Activated T-helper 1 cell treated with Interleukin-2 at 50 U/mL for 16 hours (primary cell): ENCODE measurements around the gene CPHXL.
A peak's percentile ranks its signal among the peaks of the same experiment; 100 is the strongest.

Experiments used
- DNase-seq: peaks from one replicate; pipeline ENCODE4 v3.0.0-alpha.2; 2020; ENCODE audit warnings: low read depth

CPHXL gene

DNA sequence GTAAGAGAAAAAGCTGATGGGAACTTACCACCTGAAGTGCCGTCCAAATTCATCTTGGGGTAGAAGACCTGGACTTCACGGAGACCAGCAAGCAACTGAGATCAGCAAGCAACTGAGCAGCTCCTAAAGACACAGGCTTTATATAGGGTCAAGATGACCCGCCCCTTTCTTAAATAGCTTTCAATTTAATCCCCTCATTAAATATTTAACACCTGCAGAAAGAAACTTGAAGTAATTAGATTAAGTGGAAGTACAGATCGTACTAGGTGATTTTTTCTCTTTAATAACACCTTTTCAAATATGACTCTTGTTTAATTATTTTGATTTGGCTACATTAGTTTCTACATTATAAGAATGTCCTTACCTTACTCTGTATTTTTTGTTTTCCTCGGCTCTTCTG is at the start of gene CPHXL:
Gene CPHXL (minus strand): TSS at position 101 of the 400 bp plus-strand sequence. CDS start 48 bp downstream, at position 53.
- DNase-seq: no peak

GRCh38 chr16:75774197-75774596 is 47.9 kb upstream of the CPHXL start:
- no peak for DNase-seq

- no peak for DNase-seq
These were observed 43.8 kb upstream of the CPHXL start for GRCh38 chr16:75770051-75770450.

DNA sequence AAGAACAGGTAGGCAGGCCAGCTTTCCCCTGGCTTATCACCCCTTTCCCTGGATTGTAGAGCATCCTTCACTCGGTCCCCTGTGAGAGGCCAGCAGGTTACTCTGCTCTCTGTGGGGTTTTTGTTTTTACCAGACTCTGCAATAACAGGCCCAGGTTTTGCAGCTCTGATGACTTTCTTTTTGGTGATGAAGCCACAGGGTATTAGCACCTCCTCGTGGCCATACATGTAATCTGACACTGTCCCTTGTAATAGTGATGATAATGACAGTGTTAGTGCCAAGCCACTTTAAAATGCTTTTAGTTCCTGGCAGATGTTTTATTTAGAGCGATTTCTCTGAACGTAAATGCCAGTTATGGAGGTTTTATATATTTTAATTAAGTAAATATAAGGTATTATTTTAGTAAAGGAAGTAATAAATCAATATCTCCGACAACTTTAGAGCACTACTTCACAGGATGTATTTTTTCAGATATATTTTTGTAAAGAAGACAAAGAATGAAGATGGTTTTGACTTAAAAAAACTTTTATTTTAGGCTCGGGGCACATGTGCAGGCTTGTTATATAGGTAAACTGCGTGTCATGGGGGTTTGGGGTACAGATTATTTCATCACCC is 38.0 kb upstream of the CPHXL start:
- peak; percentile 24 for DNase-seq

DNA sequence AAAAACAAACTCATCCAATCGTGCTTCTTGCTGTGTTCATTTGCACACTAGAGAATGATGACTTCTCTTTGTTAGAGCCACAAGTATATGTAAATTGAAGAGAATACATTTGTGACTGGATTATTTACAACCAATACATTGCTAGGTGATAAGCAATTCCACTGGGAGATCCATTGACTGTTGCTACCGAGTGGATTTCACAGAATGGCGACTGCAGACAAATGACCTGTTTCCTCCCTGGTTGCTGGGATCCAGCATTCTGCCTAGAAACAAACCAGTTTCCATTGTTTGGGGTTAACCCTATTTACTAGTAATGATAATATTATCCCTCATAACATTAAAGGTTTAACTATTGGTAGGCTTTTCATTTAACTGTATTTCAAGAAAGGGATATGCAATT is 36.9 kb upstream of the CPHXL start:
- no peak for DNase-seq

DNA sequence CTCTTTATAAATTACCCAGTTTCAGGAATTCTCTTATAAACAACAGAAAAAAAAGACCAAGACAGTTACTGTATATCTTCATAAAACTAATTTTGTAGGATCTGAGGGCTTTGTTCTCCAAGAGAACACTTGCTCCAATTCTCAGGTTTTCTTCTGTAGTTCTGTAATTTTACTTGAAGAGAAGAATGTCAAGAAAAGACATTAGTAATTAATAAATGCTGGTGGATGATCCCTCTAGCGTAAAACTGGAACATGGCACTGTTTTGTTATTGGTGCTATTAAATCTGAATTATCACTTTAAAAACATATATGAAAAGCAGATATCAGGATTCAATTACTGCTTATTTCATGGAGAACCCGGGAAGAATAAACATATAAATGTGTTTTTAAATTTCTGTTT is 36.5 kb upstream of the CPHXL start:
- no peak for DNase-seq

GRCh38 chr16:75761108-75761507 is 34.8 kb upstream of the CPHXL start:
- no peak for DNase-seq

DNA sequence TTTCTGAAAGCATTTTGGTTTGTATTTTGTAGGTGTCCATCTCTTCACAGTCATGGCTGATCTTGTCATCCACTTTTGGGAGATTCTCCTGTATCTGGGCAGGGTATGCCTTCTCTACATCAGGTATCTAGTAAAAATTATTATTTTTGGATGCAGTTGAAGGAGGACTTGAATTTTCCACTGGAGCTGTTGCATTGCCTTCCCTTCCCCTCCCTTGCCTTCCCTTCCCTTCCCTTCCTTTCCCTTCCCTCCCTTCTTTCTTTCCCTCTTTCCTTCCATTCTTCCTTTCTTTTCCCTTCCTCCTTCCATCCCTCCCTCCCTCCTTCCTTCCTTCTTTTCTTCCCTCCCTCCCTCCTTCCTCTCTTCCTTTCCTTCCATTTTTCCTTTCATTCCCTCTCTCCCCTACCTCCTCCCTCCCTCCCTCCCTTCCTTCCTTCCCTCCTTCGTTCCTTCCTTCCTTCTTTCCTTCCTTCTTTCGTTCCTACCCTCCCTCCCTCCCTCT is 33.8 kb upstream of the CPHXL start:
- DNase-seq: no peak

- no peak for DNase-seq
These were observed 31.9 kb upstream of the CPHXL start for GRCh38 chr16:75758215-75758614.

GRCh38 chr16:75754141-75754540 is 27.9 kb upstream of the CPHXL start:
- DNase-seq: no peak

DNA sequence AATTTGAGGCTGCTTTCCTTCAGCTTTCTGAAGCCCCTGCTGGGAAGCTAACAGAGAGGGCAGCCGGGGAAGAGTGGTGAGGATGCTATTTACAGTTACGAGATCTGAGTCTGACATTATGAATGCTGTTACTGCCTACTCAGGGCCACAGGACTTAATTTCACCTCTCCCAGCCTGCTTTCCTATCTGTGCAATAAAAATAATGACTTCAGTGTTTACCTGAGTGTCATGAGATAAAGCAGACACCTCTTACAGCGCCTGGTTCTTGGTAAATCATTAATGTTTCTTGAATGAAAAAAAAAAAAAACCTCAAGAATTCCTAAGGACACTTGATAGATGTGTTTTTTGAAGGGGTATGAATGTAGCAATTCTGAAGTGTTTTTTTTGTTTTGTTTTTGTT is 24.2 kb upstream of the CPHXL start:
- no peak for DNase-seq

- DNase-seq: no peak
These were observed 20.1 kb upstream of the CPHXL start for GRCh38 chr16:75746359-75746758.

DNA sequence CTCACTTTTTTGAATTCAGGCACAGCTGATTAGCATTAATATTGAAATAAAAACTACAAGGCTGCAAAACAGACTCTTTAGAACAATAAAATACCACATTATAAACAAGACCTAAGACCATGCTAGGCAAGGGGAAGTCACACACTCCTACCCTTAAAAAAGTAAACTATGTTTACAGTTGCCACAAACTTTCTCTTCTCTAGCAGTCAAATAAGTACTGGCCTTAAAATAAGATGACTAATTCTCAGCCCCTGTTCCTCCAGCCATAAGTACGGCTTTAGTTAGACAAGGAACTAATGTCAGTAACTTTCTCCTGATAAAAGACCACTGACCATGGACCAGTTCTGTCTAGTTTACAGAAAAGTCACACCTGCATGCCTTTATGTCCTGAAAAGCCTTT is 19.5 kb upstream of the CPHXL start:
- no peak for DNase-seq

- DNase-seq: no peak
These were observed 19.0 kb upstream of the CPHXL start for GRCh38 chr16:75745242-75745641.

- DNase-seq: no peak
These were observed 16.2 kb upstream of the CPHXL start for GRCh38 chr16:75742424-75743047.

DNA sequence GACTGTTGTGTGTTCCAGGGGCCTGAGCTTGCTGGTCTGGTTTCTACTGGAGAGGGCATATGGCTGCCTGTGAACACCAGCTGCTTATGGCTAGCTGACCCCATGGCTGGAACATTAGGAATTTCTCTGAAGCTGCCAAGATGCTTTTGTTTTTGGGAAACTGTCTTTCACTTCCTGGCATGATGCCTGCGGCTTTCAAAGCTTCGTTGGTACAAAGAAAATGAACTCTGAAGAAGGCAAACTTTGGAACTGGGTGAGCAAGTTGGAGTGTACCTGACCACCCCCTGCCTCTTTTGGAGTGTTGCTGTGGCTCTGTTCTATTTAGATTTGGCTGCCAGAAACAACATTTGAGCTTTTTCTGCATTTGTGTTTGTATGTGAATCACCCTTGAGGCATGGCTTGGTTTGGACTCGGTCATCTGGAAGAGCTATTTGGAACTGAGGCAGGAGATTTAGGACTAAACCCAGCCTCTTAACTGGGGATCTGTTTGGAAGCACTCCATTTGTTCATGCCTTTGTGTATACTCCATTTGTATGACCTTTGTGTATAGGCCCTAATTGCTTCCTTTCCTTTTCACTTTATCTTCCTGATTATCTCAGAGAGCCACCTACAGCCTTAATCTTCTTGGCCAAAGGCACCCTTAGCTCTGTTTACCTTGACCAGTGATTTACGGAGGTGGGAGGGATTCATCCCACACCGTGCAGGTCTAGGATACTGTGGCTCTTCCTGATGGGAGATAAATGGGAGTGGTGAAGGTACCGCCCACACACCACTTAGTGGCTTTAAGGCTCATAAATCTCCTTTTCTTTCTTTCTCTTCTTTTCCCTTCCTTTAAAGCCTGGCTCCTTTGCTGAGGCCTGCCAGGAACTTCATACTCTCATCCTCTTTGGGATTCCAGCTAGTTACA is 7.3 kb upstream of the CPHXL start:
- DNase-seq: no peak

- DNase-seq: no peak
These were observed 6.6 kb upstream of the CPHXL start for GRCh38 chr16:75732871-75733270.

GRCh38 chr16:75727221-75727620 is 931 bp upstream of the CPHXL start:
- DNase-seq: no peak

DNA sequence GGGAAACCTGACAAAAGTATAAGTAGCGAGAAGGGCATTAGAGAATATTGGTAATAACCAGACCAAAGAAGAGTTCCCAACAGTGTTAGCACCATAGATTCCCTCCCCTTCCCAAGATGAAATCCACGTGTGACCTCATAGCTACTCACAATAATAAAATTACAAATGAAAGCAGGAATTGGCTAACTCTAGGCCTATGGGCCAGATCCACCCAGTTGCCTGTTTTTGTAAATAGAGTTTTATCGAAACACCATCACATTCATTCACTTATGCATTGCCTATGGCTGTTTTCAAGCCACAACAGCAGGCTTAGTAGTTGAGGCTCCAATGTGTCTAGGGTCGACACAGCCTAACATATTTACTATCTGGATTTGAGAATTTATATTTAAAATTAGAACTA is 7.8 kb downstream of the CPHXL start:
- DNase-seq: no peak

- DNase-seq: no peak
These were observed 11.6 kb downstream of the CPHXL start for GRCh38 chr16:75714661-75715060.

GRCh38 chr16:75710344-75710743 is 15.9 kb downstream of the CPHXL start:
- no peak for DNase-seq

GRCh38 chr16:75703306-75703705 is 23.0 kb downstream of the CPHXL start:
- DNase-seq: no peak

GRCh38 chr16:75702242-75702641 is 24.0 kb downstream of the CPHXL start:
- DNase-seq: no peak
